Psoas muscle (tissue), 8 donors: Measurements from ENCODE around the gene TMEM132A. TPM values are rescaled to one million over a fixed set of nuclear protein-coding genes. Genes with fewer than 3 reads are reported as not detected.

Experiments used
- ATAC-seq, 4 donors: fragments of 200-7000 bp; cut with Tn5 transposase; one replicate each; pipeline ENCODE4 v1.9.1; 2020; ENCODE audit warnings: moderate library complexity in 3 of 4, mild to moderate bottlenecking in 2 of 4
- DNase-seq, 2 donors: peaks; one replicate each; pipeline ENCODE4 v3.0.0-alpha.2; 2020
- H3K27ac ChIP-seq: fragments of 200-600 bp; one replicate; pipeline ENCODE4 v1.8.0; 2022
- H3K27me3 ChIP-seq, 3 donors: fragments of 200-600 bp in 1 of 3; one replicate each; pipeline versions ENCODE4 v1.6.1 to v1.8.0; 2013 to 2022; ENCODE audit warnings: low read length in 2 of 3, mild to moderate bottlenecking in 2 of 3, moderate library complexity in 1 of 3; ENCODE audit not compliant: insufficient read depth in 3 of 3
- H3K36me3 ChIP-seq, 2 donors: fragments of 200-600 bp in 1 of 2; one replicate each; pipeline versions ENCODE4 v1.6.1 to v1.8.0; 2013 to 2022; ENCODE audit warnings: low read depth in 1 of 2, mild to moderate bottlenecking in 1 of 2, moderate library complexity in 1 of 2; ENCODE audit not compliant: insufficient read depth in 1 of 2
- H3K4me1 ChIP-seq: fragments of 200-600 bp; one replicate; pipeline ENCODE4 v1.8.0; 2022
- H3K4me3 ChIP-seq: fragments of 200-600 bp; one replicate; pipeline ENCODE4 v1.8.0; 2022; ENCODE audit warnings: mild to moderate bottlenecking
- H3K9me3 ChIP-seq: fragments of 200-600 bp; one replicate; pipeline ENCODE4 v1.8.0; 2022
- CTCF ChIP-seq: fragments of 200-600 bp; IDR thresholded peaks from one replicate; pipeline ENCODE4 v1.8.0; 2022; ENCODE audit warnings: antibody characterized with exemption
- WGBS, 3 donors: extraction: QIAGEN DNeasy Blood & Tissue Kit; methylation state at CpG; one replicate each; pipeline versions ENCODE4 v1.1.6 to v1.1.7; 2013; 5-methylcytosine and 5-hydroxymethylcytosine counted together
- intact Hi-C, 2 donors: fragments of 100-400 bp; cut with DNase I; formaldehyde crosslinking; loops; one replicate each; pipeline versions ENCODE4 v1.11.0 to v1.14.2; 2022
- polyA plus RNA-seq, 3 donors: library from polyadenylated mRNA; stranded (reverse); fragments of 200-250 nt; gene quantifications; one replicate each; pipeline ENCODE4 v1.2.3, GENCODE V29; 2013
- total RNA-seq, 4 donors: library from RNA; stranded (reverse); fragmentation: NEBNext Ultra II Directional in 2 of 4; extraction: Animal tissue kit (Norgen Biotek cat#: 25700) in 2 of 4; gene quantifications; one replicate each; pipeline versions ENCODE4 v1.2.1 to v1.2.4, GENCODE V29; 2021 to 2023
- donor health status: healthy with polysubstance abuse.
- donor health status: DM: no; HTN: no; CAD: no; lungs with moderate emphysema.
- donor health status: Bipolar disorder and iron deficiency.
- donor health status: healthy.
- donor health status: DM: yes; HTN: yes; CAD: no.
- donor health status: DM: no; HTN: no; CAD: no.
- donor health status: DM: no; HTN: no; CAD: no.
- donor health status: DM: yes; HTN: yes; CAD: no.

Gene TMEM132A
- total and polyA plus RNA-seq, 7 donors, result 2.0 to 7.7 (median 3.7) TPM

- TF ChIP-seq CTCF, result no peak
- H3K9me3 ChIP-seq, result no peaks in the 10 kb centered on the region
- no peak overlapping the region for H3K27ac ChIP-seq
- ATAC-seq (no peak), DNase-seq (no peak)
- no peak overlapping the region for H3K4me3 ChIP-seq
- no peaks in the 10 kb centered on the region for H3K4me1 ChIP-seq
- H3K27me3 ChIP-seq, result peaks cover 0 to 5% (median 0%) of the 10 kb centered on the region in 3 donors
- intact Hi-C loops, result no loop called here
- no peaks in the 10 kb centered on the region for H3K36me3 ChIP-seq
- WGBS, 3 donors, result 50 to 60% (median 55%) methylated on average over 4 of the region's 4 CpGs
Measured at GRCh38 chr11:60984636-60985035, 60.4 kb downstream of the TMEM132A start.

DNA sequence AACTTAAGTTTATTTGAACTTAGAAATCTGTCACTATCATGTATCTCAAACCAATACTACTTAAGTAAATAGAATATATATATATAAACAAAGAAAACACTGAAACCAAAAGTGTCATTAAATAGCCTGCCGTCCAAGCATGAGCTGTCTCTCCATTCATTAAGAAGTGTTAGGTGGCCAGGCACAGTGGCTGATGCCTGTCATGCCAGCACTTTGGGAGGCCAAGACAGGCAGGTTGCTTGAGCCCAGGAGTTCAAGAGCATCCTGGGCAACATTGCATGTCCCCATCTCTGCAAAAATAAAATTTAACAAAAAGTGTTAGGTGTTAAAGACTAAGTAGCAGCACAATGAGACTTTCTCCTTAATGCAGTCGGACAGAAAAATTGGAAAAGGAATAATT, 61.2 kb downstream of the TMEM132A start:
- Histone ChIP-seq H3K4me3 (no peak overlapping the region), H3K9me3 (no peaks in the 10 kb centered on the region), H3K27ac (no peak overlapping the region), H3K4me1 (no peaks in the 10 kb centered on the region), H3K36me3 (no peaks in the 10 kb centered on the region), H3K27me3 (peaks cover 0 to 5% (median 0%) of the 10 kb centered on the region in 3 donors)
- TF ChIP-seq CTCF, result no peak
- intact Hi-C loops, result no loop called here
- DNase-seq (no peak), ATAC-seq (no peak)
- WGBS, 3 donors, result 80 to 87% (median 85%) methylated on average over 2 of the region's 2 CpGs

- ATAC-seq (no peak), DNase-seq (no peak)
- no peak overlapping the region for H3K27ac ChIP-seq
- no peaks in the 10 kb centered on the region for H3K36me3 ChIP-seq
- H3K4me3 ChIP-seq, result no peak overlapping the region
- intact Hi-C loops, result no loop called here
- no peaks in the 10 kb centered on the region for H3K4me1 ChIP-seq
- TF ChIP-seq CTCF, result no peak
- peaks cover 0 to 5% (median 1%) of the 10 kb centered on the region in 3 donors for H3K27me3 ChIP-seq
- no peaks in the 10 kb centered on the region for H3K9me3 ChIP-seq
- WGBS, 3 donors, result 80 to 87% (median 81%) methylated on average over 17 of the region's 17 CpGs
Measured at GRCh38 chr11:60985991-60986915, 62.0 kb downstream of the TMEM132A start.

Other genes starting within 250 kb of the TMEM132A start
- under 1 TPM in 3 of 4 donors, not detected in 1; 0.20 to 0.47 (median 0.23) TPM for gene MS4A8, start 224.8 kb upstream of the TMEM132A start, total RNA-seq
- gene MS4A8, start 224.8 kb upstream of the TMEM132A start, polyA plus RNA-seq, result under 1 TPM in 2 of 3 donors, not detected in 1; 0.10 to 0.31 TPM
- not detected for gene MS4A18, start 199.7 kb upstream of the TMEM132A start, total RNA-seq
- gene MS4A18, start 199.7 kb upstream of the TMEM132A start, polyA plus RNA-seq, result not detected
- not detected for gene MS4A15, start 167.6 kb upstream of the TMEM132A start, total RNA-seq
- gene MS4A15, start 167.6 kb upstream of the TMEM132A start, polyA plus RNA-seq, result not detected
- gene MS4A10, start 139.1 kb upstream of the TMEM132A start, total RNA-seq, result not detected
- gene MS4A10, start 139.1 kb upstream of the TMEM132A start, polyA plus RNA-seq, result under 1 TPM in 1 of 3 donors, not detected in 2; 0.03 TPM
- 10 to 100 TPM; 24.8 to 43.9 (median 30.1) TPM for gene CCDC86, start 82.3 kb upstream of the TMEM132A start, total RNA-seq
- gene CCDC86, start 82.3 kb upstream of the TMEM132A start, polyA plus RNA-seq, result 10 to 100 TPM; 36.2 to 55.4 (median 53.6) TPM
- 10 to 100 TPM in 1 of 4 donors, 1 to 10 TPM in 2, under 1 TPM in 1; 0.53 to 13.9 (median 1.1) TPM for gene PTGDR2, start 68.5 kb upstream of the TMEM132A start, total RNA-seq
- 1 to 10 TPM; 1.1 to 1.3 (median 1.2) TPM for gene PTGDR2, start 68.5 kb upstream of the TMEM132A start, polyA plus RNA-seq
- gene ZP1, start 56.9 kb upstream of the TMEM132A start, total RNA-seq, result under 1 TPM in 1 of 4 donors, not detected in 3; 0.29 TPM
- gene ZP1, start 56.9 kb upstream of the TMEM132A start, polyA plus RNA-seq, result under 1 TPM; 0.18 to 0.52 (median 0.30) TPM
- gene PRPF19, start 17.9 kb upstream of the TMEM132A start, total RNA-seq, result 10 to 100 TPM; 45.7 to 71.7 (median 63.0) TPM
- gene PRPF19, start 17.9 kb upstream of the TMEM132A start, polyA plus RNA-seq, result 100 to 1,000 TPM in 1 of 3 donors, 10 to 100 TPM in 2; 56.9 to 109 (median 67.4) TPM
- 10 to 100 TPM; 70.2 to 73.4 (median 71.5) TPM for gene TMEM109, start 10.3 kb upstream of the TMEM132A start, total RNA-seq
- gene TMEM109, start 10.3 kb upstream of the TMEM132A start, polyA plus RNA-seq, result 100 to 1,000 TPM in 1 of 3 donors, 10 to 100 TPM in 2; 69.2 to 130 (median 78.1) TPM
- 10 to 100 TPM in 1 of 4 donors, 1 to 10 TPM in 3; 7.2 to 14.6 (median 8.6) TPM for gene SLC15A3, start 27.7 kb downstream of the TMEM132A start, total RNA-seq
- 10 to 100 TPM in 1 of 3 donors, 1 to 10 TPM in 2; 7.8 to 10.3 (median 8.2) TPM for gene SLC15A3, start 27.7 kb downstream of the TMEM132A start, polyA plus RNA-seq
- gene CD6, start 47.2 kb downstream of the TMEM132A start, total RNA-seq, result under 1 TPM; 0.43 to 0.74 (median 0.49) TPM
- under 1 TPM; 0.05 to 0.34 (median 0.05) TPM for gene CD6, start 47.2 kb downstream of the TMEM132A start, polyA plus RNA-seq
- under 1 TPM in 3 of 4 donors, not detected in 1; 0.08 to 0.17 (median 0.17) TPM for gene CD5, start 178.0 kb downstream of the TMEM132A start, total RNA-seq
- under 1 TPM in 2 of 3 donors, not detected in 1; 0.04 to 0.05 TPM for gene CD5, start 178.0 kb downstream of the TMEM132A start, polyA plus RNA-seq
- 10 to 100 TPM; 16.9 to 27.3 (median 23.5) TPM for gene VPS37C, start 237.0 kb downstream of the TMEM132A start, total RNA-seq
- 10 to 100 TPM; 18.9 to 39.8 (median 25.6) TPM for gene VPS37C, start 237.0 kb downstream of the TMEM132A start, polyA plus RNA-seq